Hematopoietic multipotent progenitor cell treated with erythropoietin and hydrocortisone succinate and interleukin-3 and kit ligand, for 17 days (in vitro differentiated cells): Measurements from ENCODE around the gene REEP2.
A peak's percentile ranks its signal among the peaks of the same experiment; 100 is the strongest.
"Not testable (repeated sequence)": the region's sequence is repeated elsewhere in the genome, so short reads cannot be mapped to it uniquely, and the experiment has no call there.

Experiments
- DNase-seq: peaks from one replicate; pipeline ENCODE4 v3.0.0-alpha.2; 2015; ENCODE audit warnings: low spot score

The REEP2 gene, protein sequence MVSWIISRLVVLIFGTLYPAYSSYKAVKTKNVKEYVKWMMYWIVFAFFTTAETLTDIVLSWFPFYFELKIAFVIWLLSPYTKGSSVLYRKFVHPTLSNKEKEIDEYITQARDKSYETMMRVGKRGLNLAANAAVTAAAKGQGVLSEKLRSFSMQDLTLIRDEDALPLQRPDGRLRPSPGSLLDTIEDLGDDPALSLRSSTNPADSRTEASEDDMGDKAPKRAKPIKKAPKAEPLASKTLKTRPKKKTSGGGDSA

DNA sequence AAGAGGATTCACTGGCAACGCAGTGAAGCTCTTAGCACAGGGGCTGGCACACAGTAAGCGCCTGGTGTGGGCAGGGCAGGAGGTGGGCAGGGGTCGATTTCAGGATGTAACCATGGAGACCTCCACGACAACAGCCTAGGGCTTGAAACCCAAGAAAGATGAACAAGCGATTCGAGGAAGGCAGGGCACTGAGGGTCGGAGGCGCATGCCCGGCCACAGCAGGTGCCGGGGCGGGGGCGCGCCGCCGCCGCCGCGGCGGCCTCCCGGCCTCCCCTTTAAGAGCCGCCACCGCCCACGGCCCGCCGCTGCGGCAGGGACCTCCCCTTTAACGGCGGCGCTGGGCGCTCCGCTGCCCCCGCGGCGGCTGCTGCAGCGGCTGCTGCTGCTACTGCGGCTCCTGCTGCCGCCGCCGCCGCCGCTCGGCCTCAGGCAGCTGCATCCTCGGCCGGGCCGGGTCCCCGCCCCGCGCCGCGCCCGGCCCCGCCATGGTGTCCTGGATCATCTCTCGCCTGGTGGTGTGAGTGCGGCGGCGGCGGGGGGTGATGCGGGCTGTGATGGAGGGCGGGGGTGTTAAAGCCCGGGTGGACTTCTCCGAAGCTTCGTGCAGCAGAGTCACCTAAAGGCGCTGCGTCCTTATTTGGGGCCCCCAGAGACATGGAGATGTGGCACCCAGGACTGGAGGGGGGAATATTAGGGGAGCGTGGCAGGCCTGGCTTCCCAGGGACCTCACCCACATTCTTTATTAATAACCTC is at the start of gene REEP2:
Gene REEP2, plus strand, starts transcription at position 334 of the 753 bp plus-strand sequence. Its CDS starts 152 bp downstream, at position 486.
- DNase-seq = no peak

DNA sequence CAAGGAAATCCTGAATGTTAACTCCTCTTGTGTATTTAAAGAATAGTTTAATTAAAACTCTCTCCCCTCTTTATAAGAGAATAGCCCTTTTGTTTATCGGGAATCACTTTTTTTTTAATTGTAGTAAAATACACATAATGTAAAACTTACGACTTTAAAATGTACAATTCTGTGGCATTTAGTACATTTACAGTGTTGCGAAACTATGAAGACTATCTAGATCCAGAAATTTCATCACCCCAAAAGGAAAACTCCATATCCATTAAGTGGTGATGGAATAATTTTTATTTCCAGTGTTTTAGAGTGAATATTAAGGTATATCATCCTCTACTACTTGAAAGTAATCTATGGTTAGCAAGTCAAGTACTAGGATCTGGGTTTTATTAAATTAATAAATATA is 49.5 kb upstream of the REEP2 start:
- DNase-seq = no peak

DNA sequence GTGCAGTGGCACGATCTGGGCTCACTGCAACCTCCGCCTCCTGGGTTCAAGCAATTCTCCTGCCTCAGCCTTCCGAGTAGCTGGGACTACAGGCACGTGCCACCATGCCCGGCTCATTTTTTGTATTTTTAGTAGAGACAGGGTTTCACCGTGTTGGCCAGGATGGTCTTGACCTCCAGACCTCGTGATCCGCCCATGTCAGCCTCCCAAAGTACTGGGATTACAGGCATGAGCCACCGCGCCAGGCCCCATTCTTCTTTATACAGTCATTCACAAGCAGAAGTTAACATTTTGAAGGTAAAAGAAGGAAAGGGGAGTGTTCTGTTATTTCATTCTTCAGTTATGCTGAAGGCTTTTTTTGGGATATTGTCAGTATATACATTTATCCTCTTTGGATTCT is 48.9 kb upstream of the REEP2 start:
- not testable (repeated sequence) for DNase-seq

DNA sequence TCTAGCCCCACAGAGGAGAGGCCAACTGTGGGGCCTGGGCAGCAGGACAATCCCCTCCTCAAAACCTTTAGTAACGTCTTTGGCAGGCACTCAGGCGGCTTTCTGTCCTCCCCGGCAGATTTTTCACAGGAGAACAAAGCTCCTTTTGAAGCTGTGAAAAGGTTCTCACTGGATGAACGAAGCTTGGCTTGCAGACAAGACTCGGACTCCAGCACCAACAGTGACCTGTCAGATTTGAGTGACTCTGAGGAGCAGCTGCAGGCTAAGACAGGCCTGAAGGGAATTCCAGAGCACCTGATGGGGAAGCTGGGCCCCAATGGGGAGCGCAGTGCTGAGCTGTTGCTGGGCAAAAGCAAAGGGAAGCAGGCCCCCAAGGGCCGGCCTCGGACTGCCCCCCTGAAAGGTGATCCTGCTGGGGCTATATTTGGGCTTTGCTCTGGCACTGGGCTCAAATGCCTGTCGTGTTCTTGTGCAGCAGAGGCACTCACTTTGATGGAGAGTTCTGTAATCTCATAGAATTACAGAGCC is 46.9 kb upstream of the REEP2 start:
- no peak for DNase-seq

DNA sequence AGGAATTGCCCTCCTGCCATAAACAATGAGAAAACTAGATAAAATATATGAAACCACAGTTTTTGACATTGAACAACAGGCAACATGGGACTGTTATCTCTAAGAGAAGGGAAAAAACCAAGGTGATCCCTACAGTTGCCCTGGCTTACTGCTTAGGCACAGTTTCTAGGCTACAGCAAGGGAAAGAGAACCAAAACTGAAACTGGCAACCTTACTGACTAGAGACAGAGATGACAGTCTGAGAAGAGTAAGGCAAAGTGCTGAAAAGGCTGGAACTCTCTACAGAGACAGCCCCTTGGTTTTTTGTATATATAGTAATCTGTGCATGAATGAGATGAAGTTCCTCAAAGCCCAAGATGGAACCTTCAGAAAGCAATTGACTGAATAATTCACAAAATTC is 36.2 kb upstream of the REEP2 start:
- DNase-seq = no peak

DNA sequence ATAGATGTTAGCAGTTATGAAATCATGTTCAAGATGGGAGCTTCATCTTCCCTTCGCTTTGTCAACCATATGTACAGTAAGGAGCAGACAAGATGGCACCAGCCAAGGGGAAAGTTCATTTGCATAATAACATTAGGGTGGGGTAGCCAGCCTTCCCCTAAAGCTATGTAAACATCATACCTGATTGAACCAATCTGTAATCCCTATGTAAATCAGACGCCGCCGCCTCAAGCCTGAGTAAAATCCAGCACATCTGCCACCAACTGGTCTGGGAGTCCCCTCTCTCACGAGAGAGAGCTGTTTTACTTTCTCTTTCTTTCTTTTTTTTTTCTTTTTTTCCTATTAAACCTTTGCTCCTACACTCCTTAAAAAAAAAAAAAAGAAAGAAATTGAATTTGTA is 30.8 kb upstream of the REEP2 start:
- no peak for DNase-seq

DNA sequence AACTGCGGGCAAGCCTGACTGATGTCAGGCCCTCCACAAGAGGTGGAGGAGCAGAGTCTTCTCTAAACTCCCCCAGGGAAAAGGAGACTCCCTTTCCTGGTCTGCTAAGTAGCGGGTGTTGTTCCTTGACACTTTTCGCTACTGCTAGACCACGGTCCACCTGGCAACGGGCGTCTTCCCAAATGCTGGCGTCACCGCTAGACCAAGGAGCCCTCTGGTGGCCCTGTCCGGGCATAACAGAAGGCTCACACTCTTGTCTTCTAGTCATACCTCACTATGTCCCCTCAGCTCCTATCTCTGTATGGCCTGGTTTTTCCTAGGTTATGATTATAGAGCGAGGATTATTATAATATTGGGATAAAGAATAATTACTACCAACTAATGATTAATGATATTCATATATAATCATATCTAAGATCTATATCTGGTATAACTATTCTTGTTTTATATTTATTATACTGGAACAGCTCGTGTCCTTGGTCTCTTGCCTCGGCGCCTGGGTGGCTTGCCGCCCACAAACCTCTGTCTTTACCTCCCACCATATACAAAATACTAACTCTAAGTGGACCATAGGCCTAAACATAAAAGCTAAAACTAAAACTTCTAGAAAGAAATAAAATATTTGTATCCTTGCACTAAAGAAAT is 27.7 kb upstream of the REEP2 start:
- peak; percentile 63 for DNase-seq

DNA sequence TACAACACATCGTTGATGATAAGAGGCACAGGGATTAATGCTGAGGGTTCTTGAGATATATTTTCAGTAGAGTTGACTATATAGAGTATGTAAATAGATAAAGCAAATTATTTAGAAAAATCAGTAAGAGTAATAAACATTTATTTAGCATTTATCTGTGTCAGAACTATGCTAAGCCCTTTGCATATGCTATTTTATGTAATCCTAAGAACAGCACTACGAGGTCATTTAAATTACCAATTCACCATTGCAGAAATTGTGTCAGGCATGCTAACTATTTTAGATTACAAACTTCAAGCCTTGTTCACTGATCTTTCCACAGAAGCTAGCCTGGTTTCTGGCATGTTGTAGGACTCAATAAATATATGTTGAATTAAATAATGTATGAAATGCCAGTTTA is 20.4 kb upstream of the REEP2 start:
- DNase-seq = no peak

DNA sequence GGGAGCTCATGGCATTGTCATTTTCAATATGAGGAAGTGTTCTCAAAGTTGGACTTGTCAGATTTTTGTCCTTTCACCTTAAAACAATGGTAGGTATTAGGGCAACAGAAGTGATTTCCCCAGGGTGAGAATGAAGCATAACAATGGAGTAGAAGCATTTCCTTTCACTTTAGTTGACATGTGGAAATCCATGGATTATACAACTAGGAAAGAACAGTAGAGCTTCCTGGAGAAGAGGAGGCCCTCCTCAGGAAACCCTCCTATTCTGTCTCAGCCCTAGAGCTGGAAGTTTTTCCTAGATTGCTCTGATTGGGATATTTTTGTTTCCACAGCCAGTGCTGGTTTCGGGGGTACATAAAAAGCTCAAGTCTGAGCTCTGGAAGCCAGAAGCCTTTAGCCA is 13.8 kb upstream of the REEP2 start:
- no peak for DNase-seq

DNA sequence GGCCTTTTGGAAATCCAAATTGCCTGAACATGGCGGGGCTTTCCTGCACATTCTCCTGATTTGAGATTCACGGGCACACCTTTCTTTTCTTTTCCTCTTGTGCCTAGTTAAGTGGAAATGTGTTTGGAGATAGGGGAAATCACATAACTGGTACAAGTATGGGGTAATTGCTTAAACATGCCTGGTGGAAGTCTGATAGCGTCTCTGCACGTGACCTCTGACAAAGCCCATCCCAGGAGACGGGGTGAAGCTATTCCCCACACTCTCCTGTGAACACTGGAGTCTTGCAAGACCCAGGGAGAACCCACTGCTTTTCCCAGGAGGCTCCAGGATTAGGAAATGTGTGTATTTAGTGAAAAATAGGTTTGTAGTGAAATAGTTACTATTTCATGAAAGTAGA is 2.9 kb upstream of the REEP2 start:
- no peak for DNase-seq

DNA sequence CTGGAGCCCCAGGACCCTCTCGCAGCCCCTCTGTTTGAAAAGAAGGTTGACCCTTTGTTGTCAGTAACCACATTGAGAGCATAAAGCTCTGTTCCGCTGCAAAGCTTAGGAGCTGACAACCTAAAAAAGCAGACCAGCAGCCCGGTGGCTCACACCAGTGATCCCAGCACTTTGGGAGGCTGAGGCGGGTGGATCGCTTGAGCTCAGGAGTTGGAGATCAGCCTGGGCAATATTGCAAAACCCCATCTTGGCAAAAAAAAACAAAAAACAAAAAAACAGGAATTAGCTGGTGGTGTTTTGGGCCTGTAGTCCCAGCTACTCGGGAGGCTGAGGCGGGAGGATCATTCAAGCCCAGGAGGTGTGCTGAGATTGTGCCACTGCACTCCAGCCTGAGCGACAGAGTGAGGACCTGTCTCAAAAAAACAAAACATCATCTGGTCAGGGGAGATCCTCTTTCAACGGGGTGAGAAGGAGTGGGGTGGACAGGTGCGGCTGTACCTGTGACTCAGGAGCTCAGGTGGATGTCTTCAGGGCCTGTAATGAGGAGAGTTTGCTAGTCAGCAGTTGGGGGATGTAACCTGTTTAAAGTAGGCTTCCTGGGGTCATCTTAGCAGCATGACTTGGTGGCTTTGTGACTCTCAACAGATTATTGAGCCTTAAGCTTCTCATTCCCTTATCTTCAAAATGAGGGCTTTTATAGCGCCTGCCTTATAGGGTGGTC is 694 bp upstream of the REEP2 start:
- no peak for DNase-seq

DNA sequence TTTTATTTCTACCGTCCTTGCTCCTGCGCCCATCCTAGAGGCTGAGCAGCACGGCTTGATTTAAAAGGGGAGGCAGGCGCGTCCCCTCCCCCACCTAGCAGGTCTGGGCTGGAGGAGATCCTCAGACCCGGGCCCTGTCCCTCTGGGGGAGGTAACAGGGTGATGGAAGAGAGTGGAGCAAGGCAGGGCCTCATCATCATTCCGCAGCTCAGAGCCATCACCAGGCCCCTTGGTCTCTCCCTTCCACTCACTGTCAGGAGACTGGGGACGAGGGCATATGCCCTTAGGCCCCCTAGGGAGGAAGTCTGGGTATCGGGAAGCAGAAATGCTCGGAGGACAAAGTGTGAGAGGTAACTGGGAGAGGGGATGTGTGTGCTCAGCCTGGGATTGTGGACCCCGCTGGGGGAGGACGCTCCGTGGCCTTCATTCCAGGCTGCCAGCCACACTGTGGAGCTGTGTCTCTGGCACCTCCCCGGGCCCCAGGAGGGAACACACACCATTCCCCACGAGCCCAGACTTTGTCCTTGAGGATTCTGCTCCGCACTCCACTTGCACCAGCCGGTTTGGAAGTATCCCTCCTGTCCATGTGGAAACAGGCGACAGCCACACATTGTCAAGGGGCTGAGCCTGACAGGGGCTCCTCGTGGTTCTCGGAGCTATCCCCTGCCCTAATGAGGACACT is 761 bp downstream of the REEP2 start:
- no peak for DNase-seq

DNA sequence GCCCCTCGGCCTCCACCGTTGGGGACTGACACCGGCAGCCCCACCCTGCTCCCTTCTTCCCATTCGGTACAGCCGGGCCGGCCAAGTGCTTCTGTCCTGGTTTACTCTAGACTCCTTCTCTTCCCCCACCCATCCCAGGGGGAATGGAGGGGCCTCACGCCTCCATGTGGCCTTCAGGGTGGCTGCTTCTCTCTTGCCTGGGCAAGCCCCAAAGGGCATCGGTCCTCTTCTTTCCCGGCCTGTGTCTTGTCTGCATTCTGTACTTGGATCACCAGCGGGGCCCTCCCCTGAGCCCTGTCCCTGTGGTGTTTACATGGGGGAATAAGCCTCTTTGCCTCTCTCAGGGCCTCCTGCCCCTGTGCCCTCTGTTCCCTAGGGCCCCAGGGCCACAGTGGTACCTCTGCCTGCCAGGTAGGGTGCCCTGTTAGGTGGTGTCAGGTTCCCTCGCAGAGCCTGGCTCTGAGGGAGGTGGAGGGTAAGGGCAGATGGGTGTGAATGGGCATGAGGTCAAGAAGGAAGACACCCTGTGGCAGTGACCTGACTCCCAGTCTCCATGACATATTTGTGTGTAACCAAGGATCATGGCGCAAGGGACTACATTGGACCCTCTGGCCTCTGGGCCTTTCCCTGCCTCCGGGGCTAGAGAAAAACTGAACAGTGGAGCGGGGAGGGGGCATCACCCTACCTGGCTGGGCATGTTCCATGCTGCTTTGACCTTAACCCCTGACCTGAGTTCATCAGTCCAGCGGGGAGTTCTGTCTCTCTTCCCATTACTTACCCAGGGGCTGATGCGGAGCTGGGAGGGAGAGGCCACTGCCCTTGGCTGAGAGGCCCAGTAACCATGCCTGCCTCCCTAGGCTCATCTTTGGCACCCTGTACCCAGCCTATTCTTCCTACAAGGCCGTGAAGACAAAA is 1.6 kb downstream of the REEP2 start:
- no peak for DNase-seq

DNA sequence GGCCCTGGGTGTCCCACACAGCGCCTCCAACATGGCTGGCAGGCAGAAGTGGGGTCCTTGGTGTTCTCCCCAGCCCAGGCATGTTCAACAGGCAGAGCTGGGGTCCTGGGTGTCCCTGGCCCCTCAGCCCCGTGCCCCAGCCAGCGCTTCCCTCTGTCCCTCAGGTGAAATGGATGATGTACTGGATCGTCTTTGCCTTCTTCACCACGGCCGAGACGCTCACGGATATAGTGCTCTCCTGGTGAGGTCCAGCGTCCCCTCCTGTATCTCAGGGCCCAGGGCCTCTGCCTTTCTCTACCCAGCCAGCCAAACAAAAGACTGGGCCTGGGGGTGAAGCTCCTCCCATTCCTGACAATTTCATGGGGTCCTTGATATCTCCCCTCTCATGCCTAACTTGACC is 2.4 kb downstream of the REEP2 start:
- no peak for DNase-seq

DNA sequence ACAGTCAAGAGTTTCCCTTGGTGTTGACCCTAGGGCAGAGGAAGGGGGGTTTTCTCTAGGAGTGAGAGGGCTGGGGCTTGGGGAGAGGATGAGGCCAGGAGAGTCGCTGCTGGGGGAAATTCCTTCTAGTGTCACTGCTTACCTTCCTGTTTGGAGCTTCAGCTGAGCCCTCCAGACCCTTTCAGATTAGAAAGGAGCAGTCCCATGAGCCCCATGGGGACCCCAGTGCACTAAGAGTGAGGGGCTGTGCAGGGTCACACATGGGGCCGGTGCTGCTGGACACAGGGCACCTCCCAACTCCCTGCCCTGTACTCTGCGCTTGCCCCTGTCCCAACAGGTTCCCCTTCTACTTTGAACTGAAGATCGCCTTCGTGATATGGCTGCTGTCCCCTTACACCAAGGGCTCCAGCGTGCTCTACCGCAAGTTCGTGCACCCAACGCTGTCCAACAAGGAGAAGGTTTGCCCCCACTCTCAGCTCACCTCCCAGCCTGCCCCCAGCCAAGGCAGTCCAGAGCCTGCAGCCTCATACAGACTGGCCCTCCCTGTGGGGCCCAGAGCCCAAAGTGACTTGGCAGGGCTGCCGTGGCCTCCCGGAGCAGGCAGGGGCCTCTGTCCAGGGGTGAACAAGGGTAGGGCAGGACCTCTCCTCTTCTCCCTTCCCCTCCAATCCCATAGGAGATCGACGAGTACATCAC is 5.4 kb downstream of the REEP2 start:
- no peak for DNase-seq

DNA sequence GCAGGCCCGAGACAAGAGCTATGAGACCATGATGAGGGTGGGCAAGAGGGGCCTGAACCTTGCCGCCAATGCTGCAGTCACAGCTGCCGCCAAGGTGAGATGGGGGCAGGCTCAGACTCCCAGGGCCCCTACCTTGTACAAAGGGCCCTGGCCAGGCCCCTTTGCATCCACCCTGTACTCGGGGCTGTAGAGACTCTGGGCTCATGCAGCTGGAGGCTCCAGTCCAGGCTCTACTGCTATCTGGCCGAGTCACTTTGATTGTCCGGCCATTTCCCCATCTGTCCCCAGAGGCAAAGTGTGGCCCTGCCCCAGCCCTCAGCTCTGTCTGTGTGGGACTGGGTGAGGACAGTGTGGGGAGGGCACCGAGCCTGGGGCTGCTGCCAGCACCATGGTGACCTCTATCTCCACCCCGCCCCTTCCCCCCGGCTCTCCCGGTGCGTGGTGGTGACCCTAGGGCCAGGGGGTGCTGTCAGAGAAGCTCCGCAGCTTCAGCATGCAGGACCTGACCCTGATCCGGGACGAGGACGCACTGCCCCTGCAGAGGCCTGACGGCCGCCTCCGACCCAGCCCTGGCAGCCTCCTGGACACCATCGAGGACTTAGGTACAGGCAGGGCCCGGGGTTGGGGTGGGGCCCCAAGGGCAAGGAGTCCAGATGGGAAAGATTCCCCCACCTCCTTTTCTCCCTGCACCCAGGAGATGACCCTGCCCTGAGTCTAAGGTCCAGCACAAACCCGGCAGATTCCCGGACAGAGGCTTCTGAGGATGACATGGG is 6.1 kb downstream of the REEP2 start:
- DNase-seq = no peak

DNA sequence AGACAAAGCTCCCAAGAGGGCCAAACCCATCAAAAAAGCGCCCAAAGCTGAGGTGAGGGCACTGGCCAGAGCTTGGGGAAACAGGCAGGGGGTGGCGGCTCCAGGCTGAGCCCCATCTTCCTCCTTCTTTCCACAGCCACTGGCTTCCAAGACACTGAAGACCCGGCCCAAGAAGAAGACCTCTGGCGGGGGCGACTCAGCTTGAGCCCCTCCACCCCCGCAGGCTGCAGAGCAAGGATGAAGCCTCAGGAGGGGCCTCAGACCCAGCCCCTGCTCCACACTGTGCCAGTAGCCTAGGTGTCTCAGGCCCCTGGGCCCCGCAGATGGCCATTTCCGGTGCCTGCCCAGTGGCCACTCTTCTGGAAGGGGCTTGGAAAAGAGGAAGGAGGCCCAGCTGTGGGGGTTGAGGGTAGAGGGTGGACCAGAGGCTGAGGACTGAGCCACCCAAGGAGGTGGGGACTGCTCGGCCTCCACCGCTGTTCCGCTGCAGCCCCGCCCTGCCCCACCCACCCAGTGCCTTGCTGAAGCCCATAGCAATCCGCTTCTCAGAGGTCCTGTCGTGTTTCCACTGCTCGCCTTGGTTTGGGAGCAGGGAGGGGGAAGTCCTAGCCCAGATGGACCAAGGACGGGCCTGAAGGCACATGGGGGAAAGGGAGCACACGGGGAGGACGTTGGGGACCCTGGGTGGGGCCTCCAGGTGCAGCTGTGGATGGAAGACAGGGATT is 6.9 kb downstream of the REEP2 start:
- no peak for DNase-seq

DNA sequence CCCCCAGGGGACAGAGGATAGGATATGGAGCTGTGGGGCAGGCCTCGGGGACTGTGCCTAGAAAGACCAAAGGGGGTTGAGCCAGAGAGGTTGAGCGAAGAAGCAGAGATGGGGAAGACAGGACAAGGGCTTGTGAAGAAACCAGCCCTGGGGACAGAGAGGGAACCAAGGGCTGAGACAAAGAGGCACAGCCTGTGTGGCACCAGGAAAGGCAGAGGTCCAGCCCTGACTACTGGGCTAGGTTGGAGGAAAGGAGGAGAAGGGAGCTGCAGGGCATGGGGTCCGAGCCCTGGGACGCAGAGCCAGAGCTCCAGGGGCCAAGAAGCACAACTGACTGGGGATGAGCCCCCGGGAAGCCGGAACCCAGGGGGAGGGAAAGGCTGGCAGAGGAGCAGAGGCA is 9.2 kb downstream of the REEP2 start:
- DNase-seq = no peak
